ELR (cell line): ENCODE measurements around the gene EVA1C.
"Not testable (repeated sequence)": the region's sequence is repeated elsewhere in the genome, so short reads cannot be mapped to it uniquely, and the experiment has no call there.

ENCODE experiments used
- DNase-seq: peaks from one replicate; pipeline ENCODE4 v3.0.0-alpha.2; 2015; ENCODE audit warnings: low read depth

The EVA1C gene

DNA sequence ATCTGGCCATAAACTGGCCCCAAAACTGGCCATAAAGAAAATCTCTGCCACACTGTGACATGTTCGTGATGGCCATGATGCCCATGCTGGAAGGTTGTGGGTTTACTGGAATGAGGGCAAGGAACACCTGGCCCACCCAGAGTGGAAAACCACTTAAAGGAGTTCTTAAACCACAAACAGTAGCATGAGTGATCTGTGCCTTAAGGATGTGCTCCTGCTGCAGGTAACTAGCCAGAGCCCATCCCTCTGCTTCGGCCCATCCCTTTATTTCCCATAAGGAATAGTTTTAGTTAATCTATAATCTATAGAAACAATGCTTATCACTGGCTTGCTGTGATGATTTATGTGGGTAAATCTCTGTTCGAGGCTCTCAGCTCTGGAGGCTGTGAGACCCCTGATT, 50.1 kb downstream of the EVA1C start:
- not testable (repeated sequence) for DNase-seq

- DNase-seq = peak; percentile 86
Measured at GRCh38 chr21:32463367-32463766, 50.9 kb downstream of the EVA1C start.

DNA sequence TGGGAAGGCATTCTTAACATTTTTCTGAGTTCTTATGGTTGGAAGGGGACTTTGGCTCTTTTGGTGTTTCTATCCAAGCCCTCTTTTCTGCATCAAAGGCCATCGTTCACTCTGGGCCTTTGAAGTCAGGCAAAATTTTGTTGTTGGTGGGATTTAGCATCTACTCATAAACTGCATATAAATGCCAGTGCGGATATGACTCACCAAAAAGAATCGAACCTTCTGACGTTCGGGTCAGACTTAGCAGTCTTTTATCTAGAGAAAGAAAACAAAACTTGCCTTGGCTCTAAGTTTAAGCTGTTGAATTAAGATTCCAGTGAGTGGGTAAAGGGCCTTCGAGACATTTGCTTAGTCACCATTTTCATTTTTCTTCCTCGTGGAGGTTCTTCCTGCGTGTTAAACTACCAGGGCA, 51.4 kb downstream of the EVA1C start:
- peak; percentile 94 for DNase-seq

DNA sequence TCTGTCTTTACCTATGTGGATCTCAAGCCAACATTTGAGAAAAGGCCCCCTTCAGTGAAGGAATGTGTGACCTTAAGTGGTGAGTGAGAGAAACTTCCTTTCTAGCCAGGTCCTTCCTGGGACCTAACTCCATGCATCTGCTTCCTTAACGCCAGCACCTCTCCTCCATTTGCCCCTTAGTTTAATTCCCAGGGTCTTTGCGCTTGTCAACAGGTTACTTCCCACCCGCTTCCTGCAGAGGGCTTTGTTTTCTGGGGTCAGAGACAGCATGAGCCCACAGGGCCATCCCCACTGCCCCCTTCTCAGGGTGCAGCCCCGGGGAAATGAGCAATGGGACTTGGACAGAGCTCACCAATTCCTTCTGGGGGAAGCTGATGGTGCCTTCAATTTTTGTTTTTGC, 54.8 kb downstream of the EVA1C start:
- DNase-seq = no peak

DNA sequence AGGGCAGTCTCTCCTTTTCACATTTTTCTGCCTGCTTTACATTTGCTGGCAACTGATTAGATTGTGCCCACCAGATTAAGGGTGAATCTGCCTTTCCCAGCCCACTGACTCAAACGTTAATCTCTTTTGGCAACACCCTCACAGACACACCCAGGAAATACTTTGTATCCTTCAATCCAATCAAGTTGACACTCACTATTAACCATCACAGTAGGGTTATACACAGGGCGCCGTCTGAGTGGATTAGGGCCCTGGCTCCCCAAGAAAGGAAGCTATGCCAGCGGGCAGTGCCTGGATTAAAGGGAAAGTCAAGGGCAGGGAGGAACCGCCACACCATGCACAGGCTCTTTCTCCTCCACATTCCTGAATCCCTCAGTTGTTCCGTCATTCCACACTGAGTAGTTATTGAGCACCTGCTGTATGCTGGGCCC, 56.2 kb downstream of the EVA1C start:
- DNase-seq = no peak

DNA sequence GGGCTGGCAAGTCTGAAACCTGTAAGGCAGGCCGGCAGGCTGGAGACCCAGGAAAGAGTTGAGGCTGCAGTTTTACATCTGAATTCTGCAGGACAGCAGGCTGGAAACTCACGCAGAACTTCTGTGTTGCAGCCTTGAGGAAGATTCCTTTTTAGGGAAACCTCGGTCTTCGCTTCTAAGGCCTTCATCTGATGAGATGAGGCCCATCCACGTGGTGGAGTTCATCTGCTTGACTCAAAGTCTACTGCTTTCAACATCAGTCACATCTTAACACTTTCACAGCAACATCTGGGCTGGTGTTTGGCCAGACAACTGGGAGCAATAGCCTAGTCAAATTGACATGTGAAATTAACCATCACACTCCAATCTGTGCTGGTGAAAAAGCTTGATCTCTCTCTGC, 57.1 kb downstream of the EVA1C start:
- DNase-seq = no peak

DNA sequence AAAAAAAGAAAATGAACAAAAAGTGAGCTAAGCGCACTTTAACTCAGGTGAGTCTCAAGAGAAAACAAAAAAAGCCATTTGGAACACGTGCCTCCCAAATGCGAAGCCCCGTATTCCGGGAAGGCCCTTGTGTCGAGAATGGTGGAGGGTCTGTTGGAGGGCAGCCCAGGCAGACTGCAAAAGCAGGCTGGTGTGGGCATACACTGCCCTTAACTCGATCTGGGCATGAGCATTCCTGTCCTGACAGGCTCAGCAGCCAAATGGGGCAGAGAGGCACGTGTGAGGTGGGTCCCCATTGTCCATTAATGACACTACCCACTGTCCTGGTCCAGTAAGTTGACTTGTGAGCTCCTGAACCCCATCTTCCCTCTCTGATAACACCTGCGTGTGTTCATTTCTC, 57.7 kb downstream of the EVA1C start:
- no peak for DNase-seq

- no peak for DNase-seq
Measured at GRCh38 chr21:32472890-32473765, 60.6 kb downstream of the EVA1C start.

DNA sequence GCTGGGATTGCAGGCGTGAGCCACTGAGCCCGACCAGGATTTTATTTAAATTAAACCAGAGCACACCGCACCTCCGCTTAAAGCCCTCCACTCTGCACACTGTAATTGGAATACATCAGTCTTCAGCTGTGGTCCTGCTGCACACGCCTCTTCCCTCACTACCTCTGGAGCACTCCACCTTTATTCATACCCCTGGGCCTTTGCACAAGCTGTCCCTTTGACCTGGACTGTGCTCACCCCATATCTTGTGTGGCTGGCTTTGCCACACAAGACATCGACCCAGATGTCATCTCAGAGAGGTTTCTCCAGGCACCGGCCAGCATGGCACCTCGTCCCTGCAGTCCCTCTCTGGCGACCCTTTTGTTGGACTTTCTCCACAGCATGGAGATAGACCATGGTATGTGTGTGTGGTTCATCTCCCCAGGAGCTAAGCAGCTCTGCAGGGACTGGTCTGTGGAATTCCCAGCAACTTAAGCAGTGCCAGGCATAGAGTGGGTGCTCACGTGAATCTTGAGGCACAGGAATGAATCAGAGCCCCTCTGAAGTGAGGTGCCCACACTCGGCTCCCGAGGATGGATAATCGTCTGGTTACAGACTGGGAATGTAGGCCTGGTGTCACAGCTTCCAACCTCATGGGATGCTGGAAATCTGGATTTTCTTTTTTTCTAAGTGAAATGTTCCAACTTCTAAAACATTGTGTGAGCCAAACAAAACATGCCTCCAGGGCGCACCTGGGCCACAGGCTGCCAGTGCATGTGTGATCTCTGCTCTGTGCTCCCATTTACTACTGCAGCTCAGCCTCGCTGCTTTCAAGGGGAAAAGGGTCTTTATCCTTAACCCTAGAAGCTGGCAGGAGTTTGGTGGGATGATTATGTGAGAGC, 61.9 kb downstream of the EVA1C start:
- DNase-seq = no peak

- DNase-seq = no peak
Measured at GRCh38 chr21:32475162-32475812, 62.8 kb downstream of the EVA1C start.

GRCh38 chr21:32476661-32477423, 64.3 kb downstream of the EVA1C start:
- DNase-seq = no peak

DNA sequence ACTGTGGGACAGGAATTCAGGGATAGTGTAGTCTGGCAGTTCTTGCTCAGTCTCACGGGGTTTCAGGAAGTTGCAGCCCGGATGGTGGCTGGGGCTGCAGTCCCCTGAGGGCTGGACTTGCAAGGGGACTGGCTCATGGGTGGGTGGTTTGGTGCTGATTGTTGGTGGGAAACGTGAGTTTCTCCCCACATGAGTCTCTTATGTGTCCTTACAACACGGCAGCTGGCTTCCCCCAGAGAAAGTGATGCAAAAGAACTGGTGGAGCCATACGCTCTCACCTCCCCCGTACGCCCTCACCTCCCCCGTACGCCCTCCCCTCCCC, 64.9 kb downstream of the EVA1C start:
- no peak for DNase-seq

DNA sequence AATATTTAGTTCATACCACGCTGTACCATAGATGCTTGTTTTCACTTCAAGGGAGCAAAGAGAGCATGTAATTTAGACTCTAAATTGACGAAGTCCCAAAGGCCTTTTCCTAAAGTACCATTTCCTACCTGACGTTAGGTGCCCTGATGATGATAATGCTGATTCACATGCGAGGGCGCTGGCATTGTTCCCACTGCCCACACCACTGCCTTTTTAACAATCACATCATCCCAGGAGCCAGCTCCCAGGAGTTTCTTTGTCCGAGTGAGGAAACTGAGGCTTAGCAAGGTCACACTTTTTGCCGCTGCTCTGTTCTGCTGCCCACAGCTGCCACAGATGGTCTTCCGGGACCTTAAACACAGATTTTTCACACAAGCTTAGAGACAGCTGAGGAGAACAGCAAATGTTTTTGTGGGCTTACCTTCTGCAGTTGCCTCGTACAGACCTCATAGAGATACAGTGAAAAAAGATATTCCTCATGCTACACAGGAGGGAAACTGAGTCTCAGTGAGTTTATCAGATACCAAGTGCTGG, 69.4 kb downstream of the EVA1C start:
- no peak for DNase-seq

DNA sequence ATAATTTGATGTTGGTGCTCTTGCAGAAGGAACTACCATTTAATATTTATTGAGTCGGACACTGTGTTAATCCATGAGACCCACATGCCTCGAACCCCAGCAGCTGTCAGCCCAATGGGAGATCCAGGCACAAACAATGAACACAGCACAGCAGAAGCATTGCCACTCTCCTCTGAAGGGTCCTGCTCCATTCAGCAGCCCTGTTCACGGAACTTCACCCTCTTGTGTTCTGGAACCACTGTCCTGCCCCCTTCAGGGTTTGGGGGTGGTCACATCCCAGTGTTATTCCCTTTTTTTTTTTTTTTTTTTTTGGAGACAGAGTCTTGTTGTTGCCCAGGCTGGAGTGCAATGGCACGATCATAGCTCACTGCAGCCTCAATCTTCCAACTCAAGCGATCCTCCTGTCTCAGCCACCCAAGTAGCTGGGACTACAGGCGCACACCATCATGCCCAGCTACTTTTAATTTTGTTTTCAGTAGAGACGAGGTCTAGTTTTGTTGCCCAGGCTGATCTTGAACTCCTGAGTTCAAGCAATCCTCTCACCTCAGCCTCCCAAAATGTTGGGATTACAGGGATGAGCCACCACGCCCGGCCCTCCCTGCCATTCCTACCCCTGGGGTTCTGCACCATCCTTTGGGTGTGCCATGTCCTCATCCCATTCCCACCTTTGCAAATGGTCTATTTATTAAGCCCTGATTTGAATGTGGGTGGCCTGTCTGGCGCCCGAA, 70.2 kb downstream of the EVA1C start:
- no peak for DNase-seq

- no peak for DNase-seq
Measured at GRCh38 chr21:32483293-32483595, 70.7 kb downstream of the EVA1C start.

GRCh38 chr21:32484706-32485380, 72.3 kb downstream of the EVA1C start:
- DNase-seq = no peak

GRCh38 chr21:32492376-32492775, 79.9 kb downstream of the EVA1C start:
- no peak for DNase-seq

DNA sequence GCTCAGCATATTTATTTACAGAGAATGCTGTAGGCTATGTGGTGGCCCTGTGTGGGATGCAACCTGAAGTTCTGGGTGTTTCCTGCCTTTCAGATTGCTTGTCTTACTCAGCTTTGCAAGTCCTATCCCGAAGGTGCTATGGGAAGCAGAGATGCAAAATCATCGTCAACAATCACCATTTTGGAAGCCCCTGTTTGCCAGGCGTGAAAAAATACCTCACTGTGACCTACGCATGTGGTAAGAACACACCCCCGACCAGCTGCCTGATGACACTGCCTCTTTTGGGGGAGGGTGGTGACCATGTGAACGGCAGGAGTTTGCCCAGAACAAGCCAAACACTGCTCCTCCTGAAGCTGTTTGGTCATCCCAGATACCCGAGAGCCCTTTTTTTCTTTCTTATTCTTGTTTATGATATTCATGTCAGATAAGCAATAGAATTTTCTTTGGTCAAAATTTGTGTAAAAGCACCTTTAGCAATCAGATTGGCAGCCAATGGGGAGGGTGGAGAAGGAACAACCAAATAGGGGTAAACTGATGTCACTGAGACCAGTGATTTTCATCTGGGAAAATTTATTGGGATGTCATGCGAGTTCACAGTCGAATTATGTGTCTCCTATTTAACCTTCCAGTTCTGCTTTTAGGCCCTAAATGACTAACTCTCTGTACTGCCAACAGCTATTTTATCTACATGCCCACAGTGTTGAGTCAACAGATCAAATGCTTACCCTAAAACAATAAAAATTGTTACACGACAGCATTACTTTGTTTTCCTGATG, 82.6 kb downstream of the EVA1C start:
- peak; percentile 87 for DNase-seq

DNA sequence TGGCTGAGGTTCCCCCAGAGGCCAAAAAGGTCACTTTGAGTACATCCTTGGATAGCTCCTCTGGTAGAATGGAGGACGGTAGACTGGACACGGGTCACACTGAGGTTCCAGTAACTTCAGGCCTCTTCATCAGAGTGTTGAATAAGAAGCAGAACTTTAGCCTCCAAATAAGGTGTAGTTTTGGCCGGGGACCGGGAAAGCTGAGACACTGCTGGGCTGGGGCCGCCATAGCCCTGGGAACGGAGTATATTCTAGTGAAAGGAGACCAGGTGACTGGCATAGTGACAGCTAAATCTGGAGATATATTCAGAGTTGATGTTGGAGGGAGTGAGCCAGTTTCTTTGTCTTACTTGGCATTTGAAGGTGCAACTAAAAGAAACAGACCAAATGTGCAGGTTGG, 84.1 kb downstream of the EVA1C start:
- DNase-seq = no peak
